Esophagus muscularis mucosa (tissue), 4 donors: Measurements from ENCODE around the gene CDH26.

Experiments used
- CTCF ChIP-seq, 3 experiments: fragments of 200-600 bp in 2 of 3; fragments of 450-650 bp in 1 of 3; sonication (generic) in 2 of 3; IDR thresholded peaks; one replicate each; pipeline ENCODE4 v1.5.1; 2017 to 2019; ENCODE audit warnings: antibody characterized with exemption in 3 of 3, mild to moderate bottlenecking in 2 of 3, moderate library complexity in 1 of 3
- EP300 ChIP-seq: sonication (generic); formaldehyde crosslinking; IDR thresholded peaks from one replicate; pipeline ENCODE4 v1.6.1; 2017; ENCODE audit warnings: antibody characterized with exemption
- POLR2A ChIP-seq: fragments of 450-650 bp; IDR thresholded peaks from one replicate; pipeline ENCODE4 v1.6.1; 2017; ENCODE audit warnings: antibody characterized with exemption, moderate library complexity, mild to moderate bottlenecking, low read depth
- POLR2AphosphoS5 ChIP-seq, 2 donors: sonication (generic); formaldehyde crosslinking; IDR thresholded peaks; one replicate each; pipeline ENCODE4 v1.6.1; 2017; ENCODE audit warnings: antibody characterized with exemption in 2 of 2

GRCh38 chr20:60006261-60006660 lies 48.0 kb downstream of the CDH26 start:
- no peak for TF ChIP-seq CTCF (IDR thresholded peaks at IDR 0.05)
- TF ChIP-seq EP300, result no peak
- TF ChIP-seq POLR2A, result no peak
- no peak for TF ChIP-seq POLR2AphosphoS5 (IDR thresholded peaks at IDR 0.05)
